ENCODE results near the gene ARHGEF39.

Gene ARHGEF39

GRCh38 chr9:35656348-35656747, 8.6 kb downstream of the ARHGEF39 start:
- peak; percentile 64 for DNase-seq (ENCODE audit: low read depth)
- H3K4me3 ChIP-seq (ENCODE audit: low read depth, low read length): no peak overlapping the region
- TF ChIP-seq MAX (IDR thresholded peaks at IDR 0.05; ENCODE audit: low read depth, low read length): no peak
- TF ChIP-seq CTCF (IDR thresholded peaks at IDR 0.05; ENCODE audit: low read depth, low read length): no peak
- TF ChIP-seq POLR2A (IDR thresholded peaks at IDR 0.05; ENCODE audit: extremely low read depth, insufficient read length): no peak
- no peak for TF ChIP-seq MYC (IDR thresholded peaks at IDR 0.05; ENCODE audit: low read depth, low read length)

GRCh38 chr9:35653611-35654010, 11.4 kb downstream of the ARHGEF39 start:
- no peak for DNase-seq (ENCODE audit: low read depth)
- H3K4me3 ChIP-seq (ENCODE audit: low read depth, low read length): no peak overlapping the region
- TF ChIP-seq MAX (IDR thresholded peaks at IDR 0.05; ENCODE audit: low read depth, low read length): no peak
- no peak for TF ChIP-seq MYC (IDR thresholded peaks at IDR 0.05; ENCODE audit: low read depth, low read length)
- TF ChIP-seq CTCF (IDR thresholded peaks at IDR 0.05; ENCODE audit: low read depth, low read length): no peak
- TF ChIP-seq POLR2A (IDR thresholded peaks at IDR 0.05; ENCODE audit: extremely low read depth, insufficient read length): no peak

GRCh38 chr9:35652829-35653209, 12.2 kb downstream of the ARHGEF39 start:
- TF ChIP-seq CTCF (IDR thresholded peaks at IDR 0.05; ENCODE audit: low read depth, low read length): no peak
- TF ChIP-seq MAX (IDR thresholded peaks at IDR 0.05; ENCODE audit: low read depth, low read length): no peak
- TF ChIP-seq MYC (IDR thresholded peaks at IDR 0.05; ENCODE audit: low read depth, low read length): no peak
- no peak for TF ChIP-seq POLR2A (IDR thresholded peaks at IDR 0.05; ENCODE audit: extremely low read depth, insufficient read length)
- no peak overlapping the region for H3K4me3 ChIP-seq (ENCODE audit: low read depth, low read length)
- no peak for DNase-seq (ENCODE audit: low read depth)

- DNase-seq (ENCODE audit: low read depth): peak; percentile 81
- no peak overlapping the region for H3K4me3 ChIP-seq (ENCODE audit: low read depth, low read length)
- TF ChIP-seq POLR2A (IDR thresholded peaks at IDR 0.05; ENCODE audit: extremely low read depth, insufficient read length) (no peak), MAX (IDR thresholded peaks at IDR 0.05; ENCODE audit: low read depth, low read length) (no peak), MYC (IDR thresholded peaks at IDR 0.05; ENCODE audit: low read depth, low read length) (no peak), CTCF (IDR thresholded peaks at IDR 0.05; ENCODE audit: low read depth, low read length) (no peak)
Measured at GRCh38 chr9:35651956-35652828, 12.8 kb downstream of the ARHGEF39 start.

- TF ChIP-seq POLR2A (IDR thresholded peaks at IDR 0.05; ENCODE audit: extremely low read depth, insufficient read length) (no peak), MAX (IDR thresholded peaks at IDR 0.05; ENCODE audit: low read depth, low read length) (no peak), MYC (IDR thresholded peaks at IDR 0.05; ENCODE audit: low read depth, low read length) (no peak), CTCF (IDR thresholded peaks at IDR 0.05; ENCODE audit: low read depth, low read length) (no peak)
- peak within 1 kb of the TSS; percentile 17 for H3K4me3 ChIP-seq (ENCODE audit: low read depth, low read length)
- peak; percentile 25 for DNase-seq (ENCODE audit: low read depth)
Measured at GRCh38 chr9:35650341-35651158, 14.4 kb downstream of the ARHGEF39 start, which contains the start of gene SIT1. TSS of gene SIT1 (minus strand) at chr9:35650931. CDS start at chr9:35650853, 78 bp downstream.
